Liver (tissue), 3 donors: ENCODE measurements around the gene TNFSF12.

Source experiments
- EGR1 ChIP-seq, 2 donors: IDR thresholded peaks; 2 replicates each; pipeline ENCODE4 v1.6.1; 2016 to 2018; ENCODE audit warnings: antibody characterized with exemption in 2 of 2, low read depth in 2 of 2
- FOXA1 ChIP-seq: IDR thresholded peaks from 2 replicates; pipeline ENCODE4 v1.6.1; 2016; ENCODE audit warnings: antibody characterized with exemption
- HNF4G ChIP-seq: IDR thresholded peaks from 2 replicates; pipeline ENCODE4 v1.6.1; 2016; ENCODE audit warnings: antibody characterized with exemption
- JUND ChIP-seq, 2 donors: IDR thresholded peaks; 2 replicates each; pipeline ENCODE4 v1.6.1; 2016; ENCODE audit warnings: antibody characterized with exemption in 2 of 2
- MAX ChIP-seq: IDR thresholded peaks from 2 replicates; pipeline ENCODE4 v1.6.1; 2016; ENCODE audit warnings: antibody characterized with exemption
- RAD21 ChIP-seq, 2 donors: IDR thresholded peaks; 2 replicates each; pipeline ENCODE4 v1.6.1; 2016; ENCODE audit warnings: antibody characterized with exemption in 2 of 2, mild to moderate bottlenecking in 2 of 2
- SP1 ChIP-seq: IDR thresholded peaks from 2 replicates; pipeline ENCODE4 v1.6.1; 2018; ENCODE audit warnings: antibody characterized with exemption, mild to moderate bottlenecking
- TAF1 ChIP-seq: conservative IDR thresholded peaks from 2 replicates; pipeline ENCODE4 v1.6.1; 2016; ENCODE audit warnings: antibody characterized with exemption, mild to moderate bottlenecking
- YY1 ChIP-seq: IDR thresholded peaks from 2 replicates; pipeline ENCODE4 v1.6.1; 2016; ENCODE audit warnings: antibody characterized with exemption, mild to moderate bottlenecking
- TF ChIP-seq, protein P1 (sequence below): fragments of 150-350 bp; IDR thresholded peaks from 2 replicates; pipeline ENCODE4 v1.5.1; 2017; ENCODE audit warnings: improper control_type of control experiment, low read depth, low read length; ENCODE audit not compliant: missing input control
- TF ChIP-seq, protein P2 (sequence below): IDR thresholded peaks from 2 replicates; pipeline ENCODE4 v1.6.1; 2016; ENCODE audit warnings: antibody characterized with exemption
- TF ChIP-seq, protein P3 (sequence below): IDR thresholded peaks from 2 replicates; pipeline ENCODE4 v1.6.1; 2016; ENCODE audit warnings: antibody characterized with exemption, mild to moderate bottlenecking
- TF ChIP-seq, protein P4 (sequence below): IDR thresholded peaks from 2 replicates; pipeline ENCODE4 v1.6.1; 2016; ENCODE audit warnings: antibody characterized with exemption
- donor health status: healthy.
- donor health status: healthy.

DNA sequence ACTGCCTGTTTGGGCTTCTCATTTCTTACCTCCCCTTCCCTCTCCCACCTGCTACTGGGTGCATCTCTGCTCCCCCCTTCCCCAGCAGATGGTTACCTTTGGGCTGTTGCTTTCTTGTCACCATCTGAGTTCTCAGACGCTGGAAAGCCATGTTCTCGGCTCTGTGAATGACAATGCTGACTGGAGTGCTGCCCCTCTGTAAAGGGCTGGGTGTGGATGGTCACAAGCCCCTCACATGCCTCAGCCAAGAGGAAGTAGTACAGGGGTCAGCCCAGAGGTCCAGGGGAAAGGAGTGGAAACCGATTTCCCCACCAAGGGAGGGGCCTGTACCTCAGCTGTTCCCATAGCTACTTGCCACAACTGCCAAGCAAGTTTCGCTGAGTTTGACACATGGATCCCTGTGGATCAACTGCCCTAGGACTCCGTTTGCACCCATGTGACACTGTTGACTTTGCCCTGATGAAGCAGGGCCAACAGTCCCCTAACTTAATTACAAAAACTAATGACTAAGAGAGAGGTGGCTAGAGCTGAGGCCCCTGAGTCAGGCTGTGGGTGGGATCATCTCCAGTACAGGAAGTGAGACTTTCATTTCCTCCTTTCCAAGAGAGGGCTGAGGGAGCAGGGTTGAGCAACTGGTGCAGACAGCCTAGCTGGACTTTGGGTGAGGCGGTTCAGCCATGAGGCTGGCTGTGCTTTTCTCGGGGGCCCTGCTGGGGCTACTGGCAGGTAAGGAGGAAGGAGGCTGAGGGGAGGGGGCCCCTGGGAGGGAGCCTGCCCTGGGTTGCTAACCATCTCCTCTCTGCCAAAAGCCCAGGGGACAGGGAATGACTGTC, 30.4 kb downstream of the TNFSF12 start, which contains the start of gene CD68:
- TF ChIP-seq, protein P1, sequence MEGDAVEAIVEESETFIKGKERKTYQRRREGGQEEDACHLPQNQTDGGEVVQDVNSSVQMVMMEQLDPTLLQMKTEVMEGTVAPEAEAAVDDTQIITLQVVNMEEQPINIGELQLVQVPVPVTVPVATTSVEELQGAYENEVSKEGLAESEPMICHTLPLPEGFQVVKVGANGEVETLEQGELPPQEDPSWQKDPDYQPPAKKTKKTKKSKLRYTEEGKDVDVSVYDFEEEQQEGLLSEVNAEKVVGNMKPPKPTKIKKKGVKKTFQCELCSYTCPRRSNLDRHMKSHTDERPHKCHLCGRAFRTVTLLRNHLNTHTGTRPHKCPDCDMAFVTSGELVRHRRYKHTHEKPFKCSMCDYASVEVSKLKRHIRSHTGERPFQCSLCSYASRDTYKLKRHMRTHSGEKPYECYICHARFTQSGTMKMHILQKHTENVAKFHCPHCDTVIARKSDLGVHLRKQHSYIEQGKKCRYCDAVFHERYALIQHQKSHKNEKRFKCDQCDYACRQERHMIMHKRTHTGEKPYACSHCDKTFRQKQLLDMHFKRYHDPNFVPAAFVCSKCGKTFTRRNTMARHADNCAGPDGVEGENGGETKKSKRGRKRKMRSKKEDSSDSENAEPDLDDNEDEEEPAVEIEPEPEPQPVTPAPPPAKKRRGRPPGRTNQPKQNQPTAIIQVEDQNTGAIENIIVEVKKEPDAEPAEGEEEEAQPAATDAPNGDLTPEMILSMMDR: no peak
- TF ChIP-seq SP1 (peak; percentile 80), MAX (peak; percentile 85), EGR1 (IDR thresholded peaks at IDR 0.05; ENCODE audit: low read depth in 2 of 2) (no peak), JUND (IDR thresholded peaks at IDR 0.05) (peak in 1 of 2 donors; percentile 78), FOXA1 (no peak), RAD21 (IDR thresholded peaks at IDR 0.05) (no peak), YY1 (peak; percentile 64), HNF4G (peak; percentile 18), TAF1 (no peak)
- TF ChIP-seq, protein P2, sequence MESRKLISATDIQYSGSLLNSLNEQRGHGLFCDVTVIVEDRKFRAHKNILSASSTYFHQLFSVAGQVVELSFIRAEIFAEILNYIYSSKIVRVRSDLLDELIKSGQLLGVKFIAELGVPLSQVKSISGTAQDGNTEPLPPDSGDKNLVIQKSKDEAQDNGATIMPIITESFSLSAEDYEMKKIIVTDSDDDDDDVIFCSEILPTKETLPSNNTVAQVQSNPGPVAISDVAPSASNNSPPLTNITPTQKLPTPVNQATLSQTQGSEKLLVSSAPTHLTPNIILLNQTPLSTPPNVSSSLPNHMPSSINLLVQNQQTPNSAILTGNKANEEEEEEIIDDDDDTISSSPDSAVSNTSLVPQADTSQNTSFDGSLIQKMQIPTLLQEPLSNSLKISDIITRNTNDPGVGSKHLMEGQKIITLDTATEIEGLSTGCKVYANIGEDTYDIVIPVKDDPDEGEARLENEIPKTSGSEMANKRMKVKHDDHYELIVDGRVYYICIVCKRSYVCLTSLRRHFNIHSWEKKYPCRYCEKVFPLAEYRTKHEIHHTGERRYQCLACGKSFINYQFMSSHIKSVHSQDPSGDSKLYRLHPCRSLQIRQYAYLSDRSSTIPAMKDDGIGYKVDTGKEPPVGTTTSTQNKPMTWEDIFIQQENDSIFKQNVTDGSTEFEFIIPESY: peak; percentile 60
- TF ChIP-seq, protein P3, sequence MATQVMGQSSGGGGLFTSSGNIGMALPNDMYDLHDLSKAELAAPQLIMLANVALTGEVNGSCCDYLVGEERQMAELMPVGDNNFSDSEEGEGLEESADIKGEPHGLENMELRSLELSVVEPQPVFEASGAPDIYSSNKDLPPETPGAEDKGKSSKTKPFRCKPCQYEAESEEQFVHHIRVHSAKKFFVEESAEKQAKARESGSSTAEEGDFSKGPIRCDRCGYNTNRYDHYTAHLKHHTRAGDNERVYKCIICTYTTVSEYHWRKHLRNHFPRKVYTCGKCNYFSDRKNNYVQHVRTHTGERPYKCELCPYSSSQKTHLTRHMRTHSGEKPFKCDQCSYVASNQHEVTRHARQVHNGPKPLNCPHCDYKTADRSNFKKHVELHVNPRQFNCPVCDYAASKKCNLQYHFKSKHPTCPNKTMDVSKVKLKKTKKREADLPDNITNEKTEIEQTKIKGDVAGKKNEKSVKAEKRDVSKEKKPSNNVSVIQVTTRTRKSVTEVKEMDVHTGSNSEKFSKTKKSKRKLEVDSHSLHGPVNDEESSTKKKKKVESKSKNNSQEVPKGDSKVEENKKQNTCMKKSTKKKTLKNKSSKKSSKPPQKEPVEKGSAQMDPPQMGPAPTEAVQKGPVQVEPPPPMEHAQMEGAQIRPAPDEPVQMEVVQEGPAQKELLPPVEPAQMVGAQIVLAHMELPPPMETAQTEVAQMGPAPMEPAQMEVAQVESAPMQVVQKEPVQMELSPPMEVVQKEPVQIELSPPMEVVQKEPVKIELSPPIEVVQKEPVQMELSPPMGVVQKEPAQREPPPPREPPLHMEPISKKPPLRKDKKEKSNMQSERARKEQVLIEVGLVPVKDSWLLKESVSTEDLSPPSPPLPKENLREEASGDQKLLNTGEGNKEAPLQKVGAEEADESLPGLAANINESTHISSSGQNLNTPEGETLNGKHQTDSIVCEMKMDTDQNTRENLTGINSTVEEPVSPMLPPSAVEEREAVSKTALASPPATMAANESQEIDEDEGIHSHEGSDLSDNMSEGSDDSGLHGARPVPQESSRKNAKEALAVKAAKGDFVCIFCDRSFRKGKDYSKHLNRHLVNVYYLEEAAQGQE: no peak
- TF ChIP-seq, protein P4, sequence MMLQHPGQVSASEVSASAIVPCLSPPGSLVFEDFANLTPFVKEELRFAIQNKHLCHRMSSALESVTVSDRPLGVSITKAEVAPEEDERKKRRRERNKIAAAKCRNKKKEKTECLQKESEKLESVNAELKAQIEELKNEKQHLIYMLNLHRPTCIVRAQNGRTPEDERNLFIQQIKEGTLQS: no peak
